HepG2 (cell line): ENCODE data around the gene NHERF2. TPM values are rescaled to one million over a fixed set of nuclear protein-coding genes. Genes with fewer than 3 reads are reported as not detected.

Experiments
- ATAC-seq: fragments of 200-7000 bp; cut with Tn5 transposase; 3 replicates; pipeline ENCODE4 v1.9.1; 2020; ENCODE audit warnings: mild to moderate bottlenecking, moderate library complexity
- BruUV-seq: library from RNA; stranded (reverse); fragments of 400-500 nt; replicated peaks from 2 replicates; lab custom pipeline; 2021; lab: Mats Ljungman, UMichigan
- CTCF ChIA-PET: fragments of 300-600 bp; formaldehyde crosslinking; extraction: SDS; loops from one replicate; lab custom pipeline; 2021; ENCODE audit warnings: low total read pairs, inconsistent platforms, low intra/inter-chr PET ratio; lab: Yijun Ruan, JAX
- POLR2A ChIA-PET: fragments of 350-600 bp; sonication (Branson Sonifier 250); formaldehyde crosslinking; loops from one replicate; lab custom pipeline; 2020; ENCODE audit warnings: antibody characterized with exemption, inconsistent platforms; lab: Yijun Ruan, JAX
- DNase-seq: peaks from one replicate; pipeline ENCODE4 v3.0.0-alpha.2; 2015; ENCODE audit warnings: low spot score
- FAIRE-seq: peaks from 3 replicates; lab custom pipeline; 2011; peaks lifted over from hg19 to GRCh38; lab: Jason Lieb, UNC
- H2AFZ ChIP-seq: one replicate; pipeline ENCODE4 v1.6.1; 2011; ENCODE audit warnings: low read length, inconsistent platforms
- H3K27ac ChIP-seq: fragments of 300-600 bp; 3 replicates; pipeline ENCODE4 v1.8.0; 2011; ENCODE audit warnings: mixed run types, mild to moderate bottlenecking, mixed read lengths, low read length, inconsistent platforms; ENCODE audit not compliant: insufficient read depth; ENCODE audit errors: extremely low read length
- H3K27me3 ChIP-seq, 2 experiments: fragments of 200-600 bp in 1 of 2; 2 replicates in 1 of 2; 3 replicates in 1 of 2; pipeline versions ENCODE4 v1.6.0 to v1.8.0; 2011; ENCODE audit warnings: low read length in 2 of 2, mild to moderate bottlenecking in 2 of 2, moderate library complexity in 2 of 2, inconsistent platforms in 1 of 2; ENCODE audit not compliant: insufficient read depth in 2 of 2, control insufficient read depth in 1 of 2
- H3K36me3 ChIP-seq, 2 experiments: fragments of 200-600 bp in 1 of 2; replicated peaks in 1 of 2; 2 replicates in 1 of 2; 3 replicates in 1 of 2; pipeline versions ENCODE4 v1.5.1 to v1.8.0; 2011; ENCODE audit warnings: low read length in 2 of 2, inconsistent platforms in 1 of 2; ENCODE audit not compliant: insufficient read depth in 2 of 2, control insufficient read depth in 1 of 2
- H3K4me1 ChIP-seq: 2 replicates; pipeline ENCODE4 v1.5.1; 2012; ENCODE audit warnings: low read length, inconsistent platforms; ENCODE audit not compliant: insufficient read depth
- H3K4me2 ChIP-seq: 2 replicates; pipeline ENCODE4 v1.6.0; 2011; ENCODE audit warnings: low read depth, low read length, inconsistent platforms
- H3K4me3 ChIP-seq, 3 experiments: fragments of 200-600 bp in 1 of 3; sonication (generic), shearing (Covaris generic) in 1 of 3; replicated peaks in 1 of 3; 2 replicates each; pipeline ENCODE4 v1.5.1; 2011 to 2016; ENCODE audit warnings: low read length in 3 of 3, inconsistent platforms in 2 of 3, low read depth in 2 of 3, mild to moderate bottlenecking in 2 of 3, control low read depth in 1 of 3, mixed read lengths in 1 of 3; ENCODE audit not compliant: insufficient read depth in 1 of 3
- H3K79me2 ChIP-seq: one replicate; pipeline ENCODE4 v1.6.1; 2011; ENCODE audit warnings: low read length, inconsistent platforms; ENCODE audit not compliant: insufficient read depth
- H3K9ac ChIP-seq: 2 replicates; pipeline ENCODE4 v1.6.0; 2011; ENCODE audit warnings: mild to moderate bottlenecking, low read depth, low read length, inconsistent platforms; ENCODE audit not compliant: insufficient read depth
- H3K9me3 ChIP-seq: 2 replicates; pipeline ENCODE4 v1.5.1; 2012; ENCODE audit warnings: mild to moderate bottlenecking, low read length
- H4K20me1 ChIP-seq: 2 replicates; pipeline ENCODE4 v1.6.0; 2011; ENCODE audit warnings: inconsistent platforms, mild to moderate bottlenecking, low read length, moderate library complexity; ENCODE audit not compliant: insufficient read depth
- ARID4A ChIP-seq: sonication (generic); formaldehyde crosslinking; IDR thresholded peaks from 2 replicates; pipeline ENCODE4 v1.5.0; 2020; ENCODE audit warnings: mild to moderate bottlenecking, missing genetic modification reagents, borderline replicate concordance
- BCL3 ChIP-seq: sonication (generic); formaldehyde crosslinking; IDR thresholded peaks from 2 replicates; pipeline ENCODE4 v1.5.1; 2020; ENCODE audit warnings: mild to moderate bottlenecking, missing genetic modification reagents, moderate library complexity
- GLI4 ChIP-seq: sonication (generic); formaldehyde crosslinking; IDR thresholded peaks from 2 replicates; pipeline ENCODE4 v1.5.1; 2020; ENCODE audit warnings: missing genetic modification reagents, mild to moderate bottlenecking, moderate library complexity, borderline replicate concordance
- HOXA5 ChIP-seq: sonication (generic); formaldehyde crosslinking; IDR thresholded peaks from 2 replicates; pipeline ENCODE4 v1.4.0; 2020; ENCODE audit warnings: missing genetic modification reagents
- IRF1 ChIP-seq: sonication (generic); formaldehyde crosslinking; IDR thresholded peaks from 2 replicates; pipeline ENCODE4 v1.4.0; 2020; ENCODE audit warnings: low read depth, mild to moderate bottlenecking, missing genetic modification reagents
- KDM5A ChIP-seq: fragments of 200-600 bp; sonication (generic); IDR thresholded peaks from 2 replicates; pipeline ENCODE4 v1.7.0; 2018; ENCODE audit warnings: antibody characterized with exemption, mild to moderate bottlenecking, low read length, borderline replicate concordance
- MEIS2 ChIP-seq: sonication (generic); formaldehyde crosslinking; IDR thresholded peaks from 2 replicates; pipeline ENCODE4 v1.9.0; 2021; ENCODE audit warnings: mild to moderate bottlenecking, missing genetic modification reagents
- SALL1 ChIP-seq: sonication (generic); formaldehyde crosslinking; IDR thresholded peaks from 2 replicates; pipeline ENCODE4 v1.8.0; 2022; ENCODE audit warnings: mild to moderate bottlenecking, missing genetic modification reagents
- SAP130 ChIP-seq: IDR thresholded peaks from 2 replicates; pipeline ENCODE4 v1.6.1; 2016; ENCODE audit warnings: low read depth
- SOX13 ChIP-seq, 3 experiments: fragments of 450-650 bp in 1 of 3; sonication (generic) in 1 of 3; formaldehyde crosslinking in 1 of 3; IDR thresholded peaks in 2 of 3; conservative IDR thresholded peaks in 1 of 3; 2 replicates each; pipeline versions ENCODE4 v1.5.0 to v1.6.1; 2016 to 2020; ENCODE audit warnings: antibody characterized with exemption in 1 of 3, mild to moderate bottlenecking in 1 of 3, missing compliant biosample characterization in 1 of 3, missing genetic modification reagents in 1 of 3, moderate library complexity in 1 of 3
- ZBTB3 ChIP-seq: sonication (generic); formaldehyde crosslinking; IDR thresholded peaks from 2 replicates; pipeline ENCODE4 v1.4.0; 2020; ENCODE audit warnings: low read depth, mild to moderate bottlenecking, moderate library complexity, missing genetic modification reagents, borderline replicate concordance
- ZFP91 ChIP-seq: sonication (generic); formaldehyde crosslinking; IDR thresholded peaks from 2 replicates; pipeline ENCODE4 v1.9.0; 2022; ENCODE audit warnings: missing genetic modification reagents, mild to moderate bottlenecking, borderline replicate concordance
- ZNF274 ChIP-seq: sonication (generic); formaldehyde crosslinking; IDR thresholded peaks from 2 replicates; pipeline ENCODE4 v1.5.1; 2020; ENCODE audit warnings: mild to moderate bottlenecking, missing genetic modification reagents
- ZNF616 ChIP-seq: sonication (generic); formaldehyde crosslinking; IDR thresholded peaks from 2 replicates; pipeline ENCODE4 v1.5.0; 2020; ENCODE audit warnings: low read depth, mild to moderate bottlenecking, missing genetic modification reagents
- WGBS: methylation state at CpG from one replicate; pipeline ENCODE4 v1.1.6; 2017; ENCODE audit warnings: low lambda C conversion rate; 5-methylcytosine and 5-hydroxymethylcytosine counted together
- in situ Hi-C: cut with HindIII; loops from 2 replicates; pipeline ENCODE4 v1.10.0; 2017; ENCODE audit warnings: low pct_unique_long_range_greater_than_20kb; ENCODE audit not compliant: extremely low pct_ligation_motif_present
- intact Hi-C: fragments of 100-400 bp; cut with micrococcal nuclease; formaldehyde crosslinking; loops from one replicate; pipeline ENCODE4 v1.10.0; 2022; ENCODE audit not compliant: unreplicated experiment
- polyA plus RNA-seq, 8 experiments: library from polyadenylated mRNA; depleted of rRNA in 3 of 8; stranded (reverse) in 7 of 8; unstranded in 1 of 8; fragments of >200 nt; fragmentation: Illumina TruSeq in 4 of 8; extraction: Trizol in 4 of 8; gene quantifications; 2 replicates each; pipeline versions ENCODE4 v1.2.1 to v1.2.3, GENCODE V29; 2011 to 2016; ENCODE audit warnings: low read depth in 4 of 8, missing spikeins in 1 of 8, mixed read lengths in 1 of 8; ENCODE audit not compliant: insufficient read depth in 1 of 8
- total RNA-seq, 5 experiments: library from RNA; depleted of rRNA; stranded (reverse); fragments of >200 nt; fragmentation: Illumina TruSeq; extraction: Trizol; gene quantifications; 2 replicates each; pipeline ENCODE4 v1.2.3, GENCODE V29; 2016; ENCODE audit warnings: low read depth in 1 of 5

Gene NHERF2
- total and polyA plus RNA-seq, 2 of the 13 experiments (the other 11 are each of a cell fraction or from before 2014, with no cell fraction given) = 23.7 to 39.3 TPM

- Histone ChIP-seq H2AFZ (no peak overlapping the region), H3K27me3 (peaks cover 0 to 2% of the 10 kb centered on the region in 2 experiments; a peak in 1 of 5 replicates), H3K4me1 (peaks cover 25% of the 10 kb centered on the region), H3K4me2 (peak overlapping the region; percentile 96), H3K27ac (peak overlapping the region; percentile 31), H3K4me3 (peak overlapping the region; percentile 86 to 95 (median 90)), H4K20me1 (no peaks in the 10 kb centered on the region), H3K9ac (peak overlapping the region; percentile 84), H3K36me3 (peaks cover 5 to 14% of the 10 kb centered on the region in 2 experiments; a peak in 3 of 5 replicates), H3K9me3 (no peaks in the 10 kb centered on the region), H3K79me2 (peaks cover 19% of the 10 kb centered on the region)
- WGBS = 0% methylated on average over 4 of the region's 30 CpGs
- CTCF ChIA-PET = interaction anchor here (1.4 kb wide), 1 partner anchor 25 kb away, joined by 7 read pairs; no protein-coding TSS in a partner anchor
- intact Hi-C loops = no loop called here
- in situ Hi-C loops = no loop called here
- DNase-seq (no peak), FAIRE-seq (no peak), ATAC-seq (peak; percentile 8)
- BruUV-seq = no TSS peak
- POLR2A ChIA-PET = interaction anchor here (0.8 to 3.3 kb wide), 14 partner anchors 9 to 107 kb away, joined by 3 to 67 read pairs (median 6); partner anchors contain the start of genes RPS2 and TRAF7
- 0 out of 2 replicates have a peak, but pooled peaks have one; percentile 44 for TF ChIP-seq HOXA5
- TF ChIP-seq ZNF274 (CRISPR knock-in tag) = 0 out of 2 replicates have a peak, but pooled peaks have one; percentile 19
- peak; percentile 81; the same call in 1 of the 2 replicates for TF ChIP-seq GLI4 (CRISPR knock-in tag)
- TF ChIP-seq KDM5A = 0 out of 2 replicates have a peak, but pooled peaks have one; percentile 53
- no peak for TF ChIP-seq IRF1 (CRISPR knock-in tag)
- TF ChIP-seq SAP130 (CRISPR knock-in tag) = 0 out of 2 replicates have a peak, but pooled peaks have one; percentile 8
- 0 out of 2 replicates have a peak, but pooled peaks have one; percentile 70 for TF ChIP-seq ARID4A (CRISPR knock-in tag)
- no peak for TF ChIP-seq SOX13 (IDR thresholded peaks at IDR 0.05)
- no peak for TF ChIP-seq SOX13 (CRISPR knock-in tag; conservative IDR thresholded peaks at IDR 0.05 in 1 of 2, IDR thresholded peaks at IDR 0.05 in 1 of 2)
- TF ChIP-seq ZFP91 (CRISPR knock-in tag) = 0 out of 2 replicates have a peak, but pooled peaks have one; percentile 5
- 0 out of 2 replicates have a peak, but pooled peaks have one; percentile 13 for TF ChIP-seq ZNF616 (CRISPR knock-in tag)
- peak; percentile 21; the same call in 1 of the 2 replicates for TF ChIP-seq MEIS2 (CRISPR knock-in tag)
- TF ChIP-seq BCL3 (CRISPR knock-in tag) = peak; percentile 82; the same call in 1 of the 2 replicates
- TF ChIP-seq SALL1 (CRISPR knock-in tag) = 0 out of 2 replicates have a peak, but pooled peaks have one; percentile 11
- no peak for TF ChIP-seq ZBTB3 (CRISPR knock-in tag)
Observed at GRCh38 chr16:2048116-2048543, 21.4 kb downstream of the NHERF2 start.
